H1 (cell line): ENCODE measurements around the gene SLC15A1. TPM values are rescaled to one million over a fixed set of nuclear protein-coding genes. Genes with fewer than 3 reads are reported as not detected.
A peak's percentile ranks its signal among the peaks of the same experiment; 100 is the strongest.

Experiments
- CTCF ChIA-PET: fragments of 300-600 bp; sonication (Branson Sonifier 250); formaldehyde crosslinking; loops from one replicate; lab custom pipeline; 2021; ENCODE audit not compliant: partially characterized antibody; lab: Charles Lee
- POLR2A ChIA-PET: fragments of 300-600 bp; sonication (Branson Sonifier 250); formaldehyde crosslinking; loops from one replicate; lab custom pipeline; 2021; ENCODE audit warnings: inconsistent platforms; ENCODE audit not compliant: partially characterized antibody; lab: Charles Lee
- DNase-seq, 2 experiments: peaks; one replicate each; pipeline versions ENCODE4 v3.0.0 to v3.0.0-alpha.2; 2010 to 2022; ENCODE audit warnings: low spot score in 2 of 2, low read depth in 1 of 2, mixed read lengths in 1 of 2
- FAIRE-seq: peaks from 2 replicates; lab custom pipeline; 2011; peaks lifted over from hg19 to GRCh38; lab: Jason Lieb, UNC
- H2AFZ ChIP-seq: 2 replicates; pipeline ENCODE4 v1.8.1; 2012; ENCODE audit warnings: low read length, inconsistent platforms
- H2AK5ac ChIP-seq: 2 replicates; pipeline ENCODE4 v1.6.1; 2013; ENCODE audit warnings: low read depth, low read length
- H2BK120ac ChIP-seq: replicated peaks from 2 replicates; pipeline ENCODE3; 2013; ENCODE audit warnings: low read depth, low read length, inconsistent platforms
- H2BK12ac ChIP-seq: 2 replicates; pipeline ENCODE4 v1.6.1; 2013; ENCODE audit warnings: low read depth, low read length
- H2BK15ac ChIP-seq: 2 replicates; pipeline ENCODE4 v1.6.1; 2013; ENCODE audit warnings: low read length
- H2BK20ac ChIP-seq: 2 replicates; pipeline ENCODE4 v1.6.1; 2013; ENCODE audit warnings: low read length
- H2BK5ac ChIP-seq: 2 replicates; pipeline ENCODE4 v1.6.1; 2013; ENCODE audit warnings: low read depth, low read length
- H3K14ac ChIP-seq: 2 replicates; pipeline ENCODE4 v1.6.1; 2013; ENCODE audit warnings: inconsistent platforms; ENCODE audit not compliant: insufficient read length
- H3K18ac ChIP-seq: 2 replicates; pipeline ENCODE4 v1.6.1; 2013; ENCODE audit warnings: low read length; ENCODE audit errors: extremely low read depth
- H3K23ac ChIP-seq: 2 replicates; pipeline ENCODE4 v1.6.1; 2013; ENCODE audit warnings: inconsistent platforms; ENCODE audit not compliant: insufficient read length
- H3K23me2 ChIP-seq: 2 replicates; pipeline ENCODE4 v1.6.1; 2013; ENCODE audit warnings: low read depth, low read length
- H3K27ac ChIP-seq: 2 replicates; pipeline ENCODE4 v1.6.1; 2011; ENCODE audit warnings: low read depth, low read length, inconsistent platforms
- H3K27me3 ChIP-seq, 4 experiments: replicated peaks in 1 of 4; 1 replicate in 1 of 4; 2 replicates in 3 of 4; pipeline versions ENCODE4 v1.6.1 to v1.8.1; 2011 to 2013; ENCODE audit warnings: low read length in 3 of 4, mild to moderate bottlenecking in 3 of 4, inconsistent platforms in 2 of 4, mixed read lengths in 2 of 4, moderate library complexity in 1 of 4; ENCODE audit not compliant: control insufficient read depth in 3 of 4, insufficient read depth in 3 of 4; ENCODE audit errors: extremely low read depth in 1 of 4
- H3K36me3 ChIP-seq, 4 experiments: 2 replicates each; pipeline versions ENCODE4 v1.6.1 to v1.8.1; 2011 to 2013; ENCODE audit warnings: mild to moderate bottlenecking in 4 of 4, low read length in 3 of 4, moderate library complexity in 2 of 4, control low read depth in 1 of 4, inconsistent platforms in 1 of 4; ENCODE audit not compliant: insufficient read depth in 4 of 4, control insufficient read depth in 2 of 4
- H3K4ac ChIP-seq: replicated peaks from 2 replicates; pipeline ENCODE3; 2013; ENCODE audit warnings: low read length, low read depth, mixed read lengths, inconsistent platforms; ENCODE audit not compliant: insufficient read length
- H3K4me1 ChIP-seq, 4 experiments: replicated peaks in 1 of 4; 1 replicate in 1 of 4; 2 replicates in 3 of 4; pipeline versions ENCODE4 v1.6.1 to v1.8.1; 2011 to 2013; ENCODE audit warnings: low read length in 3 of 4, inconsistent platforms in 2 of 4, mixed read lengths in 1 of 4; ENCODE audit not compliant: insufficient read depth in 4 of 4, control insufficient read depth in 3 of 4
- H3K4me2 ChIP-seq, 2 experiments: 2 replicates each; pipeline versions ENCODE4 v1.6.1 to v1.8.1; 2011 to 2013; ENCODE audit warnings: low read depth in 2 of 2, low read length in 2 of 2, control low read depth in 1 of 2, inconsistent platforms in 1 of 2, mild to moderate bottlenecking in 1 of 2; ENCODE audit not compliant: insufficient read depth in 1 of 2
- H3K4me3 ChIP-seq, 4 experiments: fragments of 200-600, 300-600 bp in 1 of 4; sonication (generic), shearing (Covaris generic), sonication (Bioruptor Twin) in 1 of 4; 2 replicates each; pipeline versions ENCODE4 v1.5.1 to v1.8.1; 2011 to 2016; ENCODE audit warnings: low read length in 4 of 4, low read depth in 3 of 4, control low read depth in 2 of 4, inconsistent platforms in 2 of 4, mild to moderate bottlenecking in 2 of 4, mixed read lengths in 1 of 4, moderate library complexity in 1 of 4; ENCODE audit not compliant: insufficient read depth in 2 of 4; ENCODE audit errors: extremely low read depth in 1 of 4
- H3K56ac ChIP-seq: replicated peaks from 2 replicates; pipeline ENCODE3; 2013; ENCODE audit warnings: low read depth, mild to moderate bottlenecking, mixed read lengths, low read length, inconsistent platforms; ENCODE audit not compliant: insufficient read length
- H3K79me1 ChIP-seq: 2 replicates; pipeline ENCODE4 v1.6.1; 2013; ENCODE audit warnings: low read depth, low read length, control low read depth
- H3K79me2 ChIP-seq, 2 experiments: 2 replicates each; pipeline versions ENCODE4 v1.6.1 to v1.8.1; 2012 to 2013; ENCODE audit warnings: low read length in 2 of 2, mild to moderate bottlenecking in 2 of 2, inconsistent platforms in 1 of 2; ENCODE audit not compliant: insufficient read depth in 2 of 2, control insufficient read depth in 1 of 2
- H3K9ac ChIP-seq, 4 experiments: replicated peaks in 1 of 4; 1 replicate in 1 of 4; 2 replicates in 3 of 4; pipeline versions ENCODE4 v1.6.1 to v1.8.1; 2011 to 2013; ENCODE audit warnings: low read depth in 3 of 4, low read length in 3 of 4, control low read depth in 2 of 4, mild to moderate bottlenecking in 2 of 4, moderate library complexity in 2 of 4, inconsistent platforms in 1 of 4; ENCODE audit errors: extremely low read depth in 1 of 4
- H3K9me3 ChIP-seq, 2 experiments: 2 replicates each; pipeline versions ENCODE4 v1.6.1 to v1.8.1; 2012 to 2013; ENCODE audit warnings: mild to moderate bottlenecking in 2 of 2, moderate library complexity in 2 of 2, control low read depth in 1 of 2, inconsistent platforms in 1 of 2, low read depth in 1 of 2, low read length in 1 of 2, mixed read lengths in 1 of 2; ENCODE audit not compliant: insufficient read depth in 2 of 2
- H4K20me1 ChIP-seq, 2 experiments: replicated peaks in 1 of 2; 2 replicates each; pipeline versions ENCODE3 to v1.8.1; 2011 to 2013; ENCODE audit warnings: inconsistent platforms in 2 of 2, low read length in 2 of 2, mild to moderate bottlenecking in 1 of 2; ENCODE audit not compliant: insufficient read depth in 2 of 2, control insufficient read depth in 1 of 2
- H4K5ac ChIP-seq: 2 replicates; pipeline ENCODE4 v1.6.1; 2013; ENCODE audit warnings: low read length, low read depth, mixed read lengths, inconsistent platforms; ENCODE audit not compliant: insufficient read length
- H4K8ac ChIP-seq: 2 replicates; pipeline ENCODE4 v1.8.0; 2013; ENCODE audit warnings: mild to moderate bottlenecking, moderate library complexity, low read length, inconsistent platforms; ENCODE audit not compliant: insufficient read depth; ENCODE audit errors: extremely low read depth
- H4K91ac ChIP-seq: replicated peaks from 2 replicates; pipeline ENCODE3; 2013; ENCODE audit warnings: low read length, mixed read lengths, inconsistent platforms; ENCODE audit not compliant: insufficient read length
- ATF2 ChIP-seq: IDR thresholded peaks from 2 replicates; pipeline ENCODE4 v1.6.1; 2012; ENCODE audit warnings: low read length, inconsistent platforms
- ATF3 ChIP-seq: IDR thresholded peaks from 2 replicates; pipeline ENCODE4 v1.6.1; 2011; ENCODE audit warnings: low read depth, mild to moderate bottlenecking, low read length; ENCODE audit not compliant: insufficient read depth
- CEBPB ChIP-seq: IDR thresholded peaks from 2 replicates; pipeline ENCODE4 v1.6.1; 2012; ENCODE audit warnings: low read depth, low read length
- EP300 ChIP-seq, 2 experiments: IDR thresholded peaks; 1 replicate in 1 of 2; 2 replicates in 1 of 2; pipeline ENCODE4 v1.6.1; 2011 to 2012; ENCODE audit warnings: low read depth in 2 of 2, low read length in 2 of 2, mild to moderate bottlenecking in 2 of 2, borderline replicate concordance in 1 of 2, inconsistent platforms in 1 of 2, moderate library complexity in 1 of 2
- HDAC6 ChIP-seq: IDR thresholded peaks from one replicate; pipeline ENCODE4 v1.7.1; 2012; ENCODE audit warnings: low read depth, mild to moderate bottlenecking, inconsistent platforms, low read length, moderate library complexity
- KDM5A ChIP-seq: fragments of 200-600 bp; IDR thresholded peaks from 2 replicates; pipeline ENCODE4 v1.7.1; 2012; ENCODE audit warnings: mild to moderate bottlenecking, low read length, inconsistent platforms, mixed read lengths
- MAX ChIP-seq: IDR thresholded peaks from 2 replicates; pipeline ENCODE4 v1.6.1; 2012; ENCODE audit warnings: inconsistent platforms
- RAD21 ChIP-seq, 2 experiments: IDR thresholded peaks in 1 of 2; conservative IDR thresholded peaks in 1 of 2; 2 replicates each; pipeline ENCODE4 v1.6.1; 2011; ENCODE audit warnings: low read depth in 2 of 2, low read length in 2 of 2, improper control_type of control experiment in 1 of 2, inconsistent platforms in 1 of 2, mild to moderate bottlenecking in 1 of 2, moderate library complexity in 1 of 2
- SAP30 ChIP-seq: fragments of 300-600 bp; sonication (generic); IDR thresholded peaks from 2 replicates; pipeline ENCODE4 v1.7.1; 2012; ENCODE audit warnings: low read length, moderate library complexity, mild to moderate bottlenecking, inconsistent platforms; ENCODE audit not compliant: insufficient read depth, insufficient replicate concordance
- TCF12 ChIP-seq: IDR thresholded peaks from 2 replicates; pipeline ENCODE4 v1.6.1; 2011; ENCODE audit warnings: low read depth, mild to moderate bottlenecking, low read length
- WGBS, 2 experiments: shearing (Covaris generic) in 1 of 2; methylation state at CpG; one replicate each; pipeline versions ENCODE4 v1.1.6 to v1.1.7; 2013 to 2015; ENCODE audit warnings: low lambda C conversion rate in 2 of 2, mixed read lengths in 2 of 2, inconsistent platforms in 1 of 2, low coverage in 1 of 2, missing lambda C conversion rate in 1 of 2; ENCODE audit not compliant: insufficient replicate concordance in 2 of 2, insufficient coverage in 1 of 2, insufficient read length in 1 of 2; ENCODE audit errors: extremely low coverage in 1 of 2, missing lambda C conversion rate in 1 of 2; 5-methylcytosine and 5-hydroxymethylcytosine counted together
- polyA plus RNA-seq, 7 experiments: library from polyadenylated mRNA; depleted of rRNA in 3 of 7; stranded (reverse) in 5 of 7; unstranded in 2 of 7; fragments of >200 nt in 5 of 7; fragments of 200-250 nt in 2 of 7; gene quantifications; 1 replicate in 5 of 7; 2 replicates in 1 of 7; 4 replicates in 1 of 7; pipeline versions ENCODE4 v1.2.1 to v1.2.3, GENCODE V29; 2011 to 2013; ENCODE audit warnings: missing spikeins in 2 of 7, mixed read lengths in 2 of 7
- total RNA-seq: library from RNA; stranded (reverse); fragmentation: NEBNext Ultra II Directional; extraction: Animal tissue kit (Norgen Biotek cat#: 25700); gene quantifications from 2 replicates; pipeline ENCODE4 v1.2.1, GENCODE V29; 2021

SLC15A1 gene
- total and polyA plus RNA-seq, 2 of the 8 experiments (the other 6 are each of a cell fraction or from before 2014, with no cell fraction given): 1.3 to 2.4 TPM

GRCh38 chr13:98796798-98797197 is 44.3 kb upstream of the SLC15A1 start:
- H3K4ac ChIP-seq: no peak overlapping the region
- H4K5ac ChIP-seq: no peak overlapping the region
- no peaks in the 10 kb centered on the region for H3K27me3 ChIP-seq
- no peak overlapping the region for H2AFZ ChIP-seq
- H3K23ac ChIP-seq: no peak overlapping the region
- no peak overlapping the region for H2AK5ac ChIP-seq
- no peak overlapping the region for H3K18ac ChIP-seq
- no peak overlapping the region for H4K8ac ChIP-seq
- H3K4me1 ChIP-seq: no peaks in the 10 kb centered on the region
- WGBS, 2 experiments: 91% methylated on average over 10 of the region's 10 CpGs; no CpG with 5 or more reads in 1 of the 2 experiments
- H3K79me2 ChIP-seq: no peaks in the 10 kb centered on the region
- no peaks in the 10 kb centered on the region for H3K9me3 ChIP-seq
- H2BK20ac ChIP-seq: no peak overlapping the region
- ChIA-PET CTCF (interaction anchor here (0.9 to 2.8 kb wide), 8 partner anchors 20 to 312 kb away, joined by 3 to 9 read pairs (median 3); no protein-coding TSS in a partner anchor), POLR2A (no interaction called here)
- no peak overlapping the region for H2BK12ac ChIP-seq
- FAIRE-seq (no peak), DNase-seq (peak in 1 of 2 experiments; percentile 28)
- peaks cover 2% of the 10 kb centered on the region; the same call in 1 of the 2 replicates for H3K79me1 ChIP-seq
- H3K27ac ChIP-seq: no peak overlapping the region
- H4K91ac ChIP-seq: no peak overlapping the region
- TF ChIP-seq SAP30: no peak
- TF ChIP-seq ATF3: no peak
- TF ChIP-seq EP300 (IDR thresholded peaks at IDR 0.05; ENCODE audit: borderline replicate concordance in 1 of 2, low read depth in 2 of 2, low read length in 2 of 2): no peak
- no peak for TF ChIP-seq CEBPB
- TF ChIP-seq TCF12: no peak
- TF ChIP-seq KDM5A: no peak
- no peak for TF ChIP-seq ATF2
- no peak for TF ChIP-seq MAX
- no peak for TF ChIP-seq RAD21 (IDR thresholded peaks at IDR 0.05 in 1 of 2, conservative IDR thresholded peaks at IDR 0.05 in 1 of 2; ENCODE audit: low read depth in 2 of 2, low read length in 2 of 2)
- TF ChIP-seq HDAC6: no peak
- H3K4me3 ChIP-seq: no peak overlapping the region
- H3K9ac ChIP-seq: no peak overlapping the region
- H3K4me2 ChIP-seq: no peak overlapping the region
- H3K36me3 ChIP-seq: no peaks in the 10 kb centered on the region; a peak in 2 of 8 replicates
- H2BK5ac ChIP-seq: no peak overlapping the region
- H4K20me1 ChIP-seq: no peaks in the 10 kb centered on the region
- H2BK15ac ChIP-seq: no peak overlapping the region
- H3K14ac ChIP-seq: no peak overlapping the region
- no peak overlapping the region for H3K56ac ChIP-seq
- H2BK120ac ChIP-seq: no peak overlapping the region
- no peaks in the 10 kb centered on the region for H3K23me2 ChIP-seq
